Erythroblast (primary cell): ENCODE measurements around the gene COL19A1.

ENCODE experiments used
- GATA1 ChIP-seq: IDR thresholded peaks from 2 replicates; pipeline ENCODE4 v1.6.1; 2011; ENCODE audit warnings: low read depth, mild to moderate bottlenecking, control low read depth, low read length, moderate library complexity
- POLR2A ChIP-seq: IDR thresholded peaks from 2 replicates; pipeline ENCODE4 v1.6.1; 2011; ENCODE audit warnings: mild to moderate bottlenecking, low read length

DNA sequence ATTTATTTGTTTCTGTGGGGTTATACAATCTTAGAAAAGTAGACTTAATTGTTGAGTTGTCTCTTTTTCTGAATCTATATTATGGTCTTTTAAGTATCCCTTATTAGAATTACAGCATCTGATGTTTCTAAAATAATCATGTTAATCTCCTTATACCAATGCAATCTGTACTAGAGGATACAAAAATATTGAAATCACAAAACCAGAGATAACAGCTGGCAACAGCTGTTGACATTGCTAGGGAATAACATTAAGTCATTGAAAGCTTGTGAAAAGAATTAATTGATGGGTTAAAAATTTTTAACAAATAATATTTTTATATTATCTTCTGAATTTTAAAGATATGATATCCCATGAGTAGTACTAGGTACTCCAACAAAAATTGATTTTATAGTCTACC, 162.6 kb downstream of the COL19A1 start:
- TF ChIP-seq POLR2A (no peak), GATA1 (no peak)
